GM18505 (cell line): ENCODE data around the gene NOSTRIN.

Source experiments
- ATAC-seq: cut with Tn5 transposase; IDR thresholded peaks from one replicate; pipeline ENCODE4 v1.9.1; 2021; ENCODE audit not compliant: unreplicated experiment
- POLR2A ChIP-seq: IDR thresholded peaks from 4 replicates; pipeline ENCODE4 v1.6.1; 2011; ENCODE audit warnings: borderline replicate concordance; ENCODE audit not compliant: insufficient read depth, insufficient read length; ENCODE audit errors: extremely low read depth

NOSTRIN gene

GRCh38 chr2:168819050-168819715 is 16.7 kb downstream of the NOSTRIN start:
- no peak for TF ChIP-seq POLR2A
- ATAC-seq: no peak

GRCh38 chr2:168819829-168820489 is 17.5 kb downstream of the NOSTRIN start:
- TF ChIP-seq POLR2A: no peak
- no peak for ATAC-seq

DNA sequence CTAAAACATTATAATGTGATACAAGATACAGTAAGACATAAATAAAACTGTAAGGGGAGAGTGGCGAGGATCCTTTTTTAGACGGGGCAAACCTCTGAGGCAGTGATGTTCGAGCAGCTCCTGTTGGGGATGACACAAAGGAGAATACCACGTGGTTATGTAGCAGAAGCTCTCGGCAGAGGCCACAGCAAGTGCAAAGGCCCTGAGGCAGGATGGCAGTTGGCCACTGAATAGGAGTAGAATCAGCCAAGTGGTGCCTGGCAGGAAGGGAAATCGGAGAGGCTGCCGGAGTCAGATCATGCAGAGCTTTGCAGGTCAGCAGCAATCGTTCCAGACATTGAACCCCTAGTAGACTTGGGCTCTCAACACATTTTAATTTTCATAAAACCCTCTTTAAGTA is 19.1 kb downstream of the NOSTRIN start:
- no peak for TF ChIP-seq POLR2A
- no peak for ATAC-seq

DNA sequence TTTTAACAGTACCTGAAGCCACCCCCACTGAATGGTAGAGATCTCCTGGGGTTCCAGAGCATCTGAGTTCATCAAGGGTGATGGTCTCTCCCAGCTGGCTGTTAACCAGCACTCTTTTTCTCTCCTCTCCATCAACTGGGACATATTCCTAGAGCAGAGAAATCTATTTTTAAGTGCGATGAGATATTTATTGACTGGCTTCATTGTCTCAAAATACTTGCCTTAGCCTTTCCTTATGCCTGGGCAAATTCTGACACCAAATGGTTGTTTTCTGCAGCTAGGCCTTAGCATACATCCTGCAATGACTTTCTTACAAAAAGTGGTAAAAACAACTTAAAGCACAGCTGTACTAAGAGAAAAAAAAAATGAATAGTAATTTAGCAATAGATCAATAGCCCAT is 19.6 kb downstream of the NOSTRIN start:
- TF ChIP-seq POLR2A: no peak
- ATAC-seq: no peak

- TF ChIP-seq POLR2A: no peak
- ATAC-seq: no peak
Measured at GRCh38 chr2:168825126-168825525, 22.7 kb downstream of the NOSTRIN start.

GRCh38 chr2:168830958-168831357 is 28.5 kb downstream of the NOSTRIN start:
- TF ChIP-seq POLR2A: no peak
- no peak for ATAC-seq

- TF ChIP-seq POLR2A: no peak
- ATAC-seq: no peak
Measured at GRCh38 chr2:168831662-168832061, 29.2 kb downstream of the NOSTRIN start.

GRCh38 chr2:168835969-168836368 is 33.5 kb downstream of the NOSTRIN start:
- TF ChIP-seq POLR2A: no peak
- ATAC-seq: no peak

- no peak for TF ChIP-seq POLR2A
- no peak for ATAC-seq
Measured at GRCh38 chr2:168841445-168841844, 39.0 kb downstream of the NOSTRIN start.

DNA sequence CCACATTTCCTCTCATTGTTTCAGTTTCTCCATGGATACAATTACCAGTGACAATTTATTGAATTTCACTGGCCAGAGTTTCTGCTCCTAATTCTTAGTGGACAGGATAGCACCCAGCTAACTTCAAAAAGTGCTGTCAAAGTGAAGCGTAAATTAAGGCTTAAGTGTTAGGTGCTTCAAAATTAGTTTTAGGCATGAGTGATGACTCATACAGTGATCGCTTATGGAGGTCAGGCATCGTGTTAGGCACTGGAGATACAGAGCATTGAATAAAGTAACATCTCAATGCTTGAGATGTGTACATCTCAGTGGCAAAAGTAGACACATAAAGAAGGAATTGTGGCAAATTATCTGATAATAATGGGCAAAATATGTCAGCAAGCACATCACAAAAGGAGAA is 40.8 kb downstream of the NOSTRIN start:
- TF ChIP-seq POLR2A: no peak
- no peak for ATAC-seq

DNA sequence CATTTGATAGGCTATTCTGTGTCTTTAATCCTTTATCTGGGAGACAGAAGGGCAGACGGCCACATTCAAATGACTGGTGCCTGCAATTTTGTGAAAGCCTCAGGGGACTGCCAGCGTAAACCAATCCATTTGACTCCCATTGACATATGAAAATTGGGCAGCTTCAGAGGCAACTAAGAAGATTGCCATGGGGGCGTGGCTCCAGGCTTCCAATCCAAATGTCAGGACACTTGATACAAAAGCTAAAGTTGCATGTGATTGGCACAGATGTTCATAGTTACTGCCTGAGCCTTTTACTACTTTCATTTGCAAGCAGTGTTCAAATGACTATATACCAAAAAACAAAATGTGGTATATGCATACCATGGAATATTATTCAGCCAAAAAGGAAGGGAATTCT is 45.8 kb downstream of the NOSTRIN start:
- no peak for ATAC-seq
- no peak for TF ChIP-seq POLR2A

GRCh38 chr2:168849610-168850009 is 47.2 kb downstream of the NOSTRIN start:
- ATAC-seq: no peak
- no peak for TF ChIP-seq POLR2A

DNA sequence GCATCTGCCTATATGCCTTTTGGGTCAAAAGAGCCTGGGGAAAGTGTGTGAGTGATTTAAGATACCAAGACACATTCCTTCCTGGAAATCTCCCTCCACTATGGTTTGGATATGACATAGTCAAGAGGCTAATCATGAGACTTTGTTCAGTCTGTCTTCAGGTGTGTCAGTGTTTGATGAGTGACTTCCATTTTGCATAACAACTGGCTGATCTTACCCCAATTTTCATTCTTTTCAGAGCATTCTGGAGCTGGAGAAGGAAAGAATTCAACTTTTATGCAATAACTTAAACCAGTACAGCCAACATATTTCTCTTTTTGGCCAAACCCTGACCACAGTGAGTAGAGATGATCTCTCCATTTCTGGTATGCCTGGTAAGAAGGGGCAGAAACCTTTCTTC is 48.4 kb downstream of the NOSTRIN start:
- no peak for TF ChIP-seq POLR2A

DNA sequence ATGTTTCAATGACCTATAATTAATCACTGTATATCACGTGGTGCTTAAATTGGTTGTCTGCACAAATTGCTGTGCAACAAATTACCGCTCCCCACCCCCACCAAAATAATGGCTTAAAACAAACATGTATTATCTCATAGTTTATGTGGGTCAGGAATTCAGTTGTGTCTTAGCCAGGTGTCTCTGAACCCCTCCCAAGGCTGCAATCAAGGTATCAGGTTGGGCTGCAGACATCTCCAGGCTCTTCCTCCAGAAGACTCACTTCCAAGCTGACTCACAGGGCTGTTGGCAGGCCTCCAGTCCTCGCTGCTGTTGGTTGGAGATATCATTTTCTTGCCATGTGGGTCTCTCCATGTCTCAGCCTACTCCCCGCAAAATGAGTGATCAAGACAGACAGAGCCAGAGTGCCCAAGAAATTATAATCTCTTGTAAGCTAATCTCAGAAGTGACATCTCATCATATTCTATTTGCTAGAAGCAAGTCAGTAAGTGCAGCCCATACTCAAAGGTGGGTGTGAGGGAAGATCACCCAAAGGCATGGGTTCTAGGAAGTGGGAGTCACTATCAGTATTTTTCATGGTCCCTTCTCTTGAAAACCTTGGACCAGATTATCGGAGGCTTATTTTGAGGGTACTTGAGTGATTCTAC is 49.4 kb downstream of the NOSTRIN start:
- no peak for TF ChIP-seq POLR2A
- ATAC-seq: no peak

More for the DNA sequence above, 48.4 kb downstream of the NOSTRIN start:
- no peak for ATAC-seq
